Keratinocyte (primary cell): ENCODE data around the gene ADAMTS9.

Experiments used
- EZH2 ChIP-seq: IDR thresholded peaks from one replicate; pipeline ENCODE4 v1.6.1; 2012; ENCODE audit warnings: inconsistent platforms, mild to moderate bottlenecking, low read length, moderate library complexity
- TF ChIP-seq, protein P1 (sequence below), 3 experiments: IDR thresholded peaks in 1 of 3; conservative IDR thresholded peaks in 1 of 3; optimal IDR thresholded peaks in 1 of 3; 2 replicates in 2 of 3; 3 replicates in 1 of 3; pipeline versions ENCODE3 to v1.5.1; 2011; ENCODE audit warnings: low read length in 3 of 3, mild to moderate bottlenecking in 3 of 3, moderate library complexity in 2 of 3, control low read depth in 1 of 3, inconsistent platforms in 1 of 3; ENCODE audit not compliant: insufficient read depth in 2 of 3; ENCODE audit errors: extremely low read depth in 1 of 3

DNA sequence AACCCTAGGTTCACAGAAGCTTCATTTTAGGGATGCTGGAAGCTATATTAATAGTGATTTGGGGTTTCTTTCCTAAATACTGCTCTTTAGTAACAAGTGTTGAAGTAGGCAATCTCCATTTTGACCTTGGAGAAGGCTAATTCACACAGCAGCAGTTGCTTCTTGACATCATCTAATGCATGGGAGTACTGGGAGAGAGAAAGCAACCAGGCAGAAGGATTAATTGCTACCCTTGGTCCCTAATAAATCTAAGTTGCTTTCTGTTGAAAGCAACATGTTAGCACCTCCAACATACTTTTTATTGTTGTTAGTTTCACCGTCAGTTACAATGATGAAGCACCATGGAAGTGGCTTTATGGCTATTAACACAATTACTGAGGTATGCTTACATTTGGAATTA is 96.2 kb downstream of the ADAMTS9 start:
- TF ChIP-seq, protein P1, sequence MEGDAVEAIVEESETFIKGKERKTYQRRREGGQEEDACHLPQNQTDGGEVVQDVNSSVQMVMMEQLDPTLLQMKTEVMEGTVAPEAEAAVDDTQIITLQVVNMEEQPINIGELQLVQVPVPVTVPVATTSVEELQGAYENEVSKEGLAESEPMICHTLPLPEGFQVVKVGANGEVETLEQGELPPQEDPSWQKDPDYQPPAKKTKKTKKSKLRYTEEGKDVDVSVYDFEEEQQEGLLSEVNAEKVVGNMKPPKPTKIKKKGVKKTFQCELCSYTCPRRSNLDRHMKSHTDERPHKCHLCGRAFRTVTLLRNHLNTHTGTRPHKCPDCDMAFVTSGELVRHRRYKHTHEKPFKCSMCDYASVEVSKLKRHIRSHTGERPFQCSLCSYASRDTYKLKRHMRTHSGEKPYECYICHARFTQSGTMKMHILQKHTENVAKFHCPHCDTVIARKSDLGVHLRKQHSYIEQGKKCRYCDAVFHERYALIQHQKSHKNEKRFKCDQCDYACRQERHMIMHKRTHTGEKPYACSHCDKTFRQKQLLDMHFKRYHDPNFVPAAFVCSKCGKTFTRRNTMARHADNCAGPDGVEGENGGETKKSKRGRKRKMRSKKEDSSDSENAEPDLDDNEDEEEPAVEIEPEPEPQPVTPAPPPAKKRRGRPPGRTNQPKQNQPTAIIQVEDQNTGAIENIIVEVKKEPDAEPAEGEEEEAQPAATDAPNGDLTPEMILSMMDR (optimal IDR thresholded peaks at IDR 0.05 in 1 of 3, IDR thresholded peaks at IDR 0.05 in 1 of 3, conservative IDR thresholded peaks at IDR 0.05 in 1 of 3; ENCODE audit: extremely low read depth in 1 of 3, insufficient read depth in 2 of 3, low read length in 3 of 3) = no peak
- no peak for TF ChIP-seq EZH2
